AG04450 (cell line): ENCODE data around the gene LEP. TPM values are rescaled to one million over a fixed set of nuclear protein-coding genes. Genes with fewer than 3 reads are reported as not detected.

Experiments used
- CTCF ChIA-PET: fragments of 300-600, 350-600 bp; formaldehyde crosslinking; extraction: SDS; loops from one replicate; lab custom pipeline; 2022; ENCODE audit warnings: antibody characterized with exemption, inconsistent platforms; lab: Charles Lee
- POLR2A ChIA-PET: fragments of 350-600 bp; formaldehyde crosslinking; extraction: SDS; loops from one replicate; lab custom pipeline; 2021; ENCODE audit warnings: antibody characterized with exemption, inconsistent platforms; lab: Yijun Ruan, JAX
- DNase-seq: peaks from one replicate; pipeline ENCODE4 v3.0.0-alpha.2; 2011; ENCODE audit warnings: low read depth, low spot score
- H3K27ac ChIP-seq: one replicate; pipeline ENCODE4 v1.5.1; 2012; ENCODE audit warnings: low read depth, low read length, control low read depth
- H3K27me3 ChIP-seq: one replicate; pipeline ENCODE4 v1.6.0; 2012; ENCODE audit warnings: low read length; ENCODE audit not compliant: control insufficient read depth, insufficient read depth
- H3K4me3 ChIP-seq: 2 replicates; pipeline ENCODE4 v1.5.1; 2011; ENCODE audit warnings: mild to moderate bottlenecking, low read depth, low read length, control low read depth
- H3K9me3 ChIP-seq: 2 replicates; pipeline ENCODE4 v1.5.1; 2012; ENCODE audit warnings: low read length; ENCODE audit not compliant: control insufficient read depth, insufficient read depth
- polyA plus RNA-seq: library from polyadenylated mRNA; depleted of rRNA; stranded (reverse); fragments of >200 nt; gene quantifications from 2 replicates; pipeline ENCODE4 v1.2.3, GENCODE V29; 2011
- TF ChIP-seq, protein P1 (sequence below): IDR thresholded peaks from 2 replicates; pipeline ENCODE4 v1.5.1; 2011; ENCODE audit warnings: low read depth, low read length, control low read depth, inconsistent platforms

The LEP gene
- polyA plus RNA-seq, 1 experiment = not detected

GRCh38 chr7:128202287-128202957 lies 38.7 kb upstream of the LEP start:
- POLR2A ChIA-PET = interaction anchor here (0.7 kb wide), 1 partner anchor 56 kb away, joined by 4 read pairs; no protein-coding TSS in a partner anchor
- no peak for DNase-seq
- TF ChIP-seq, protein P1, sequence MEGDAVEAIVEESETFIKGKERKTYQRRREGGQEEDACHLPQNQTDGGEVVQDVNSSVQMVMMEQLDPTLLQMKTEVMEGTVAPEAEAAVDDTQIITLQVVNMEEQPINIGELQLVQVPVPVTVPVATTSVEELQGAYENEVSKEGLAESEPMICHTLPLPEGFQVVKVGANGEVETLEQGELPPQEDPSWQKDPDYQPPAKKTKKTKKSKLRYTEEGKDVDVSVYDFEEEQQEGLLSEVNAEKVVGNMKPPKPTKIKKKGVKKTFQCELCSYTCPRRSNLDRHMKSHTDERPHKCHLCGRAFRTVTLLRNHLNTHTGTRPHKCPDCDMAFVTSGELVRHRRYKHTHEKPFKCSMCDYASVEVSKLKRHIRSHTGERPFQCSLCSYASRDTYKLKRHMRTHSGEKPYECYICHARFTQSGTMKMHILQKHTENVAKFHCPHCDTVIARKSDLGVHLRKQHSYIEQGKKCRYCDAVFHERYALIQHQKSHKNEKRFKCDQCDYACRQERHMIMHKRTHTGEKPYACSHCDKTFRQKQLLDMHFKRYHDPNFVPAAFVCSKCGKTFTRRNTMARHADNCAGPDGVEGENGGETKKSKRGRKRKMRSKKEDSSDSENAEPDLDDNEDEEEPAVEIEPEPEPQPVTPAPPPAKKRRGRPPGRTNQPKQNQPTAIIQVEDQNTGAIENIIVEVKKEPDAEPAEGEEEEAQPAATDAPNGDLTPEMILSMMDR = no peak
- Histone ChIP-seq H3K9me3 (peaks cover 5% of the 10 kb centered on the region; the same call in 1 of the 2 replicates), H3K27me3 (peaks cover 74% of the 10 kb centered on the region), H3K27ac (no peak overlapping the region), H3K4me3 (no peak overlapping the region)
- CTCF ChIA-PET = interaction anchor here (1.4 kb wide), 1 partner anchor 494 kb away, joined by 3 read pairs; no protein-coding TSS in a partner anchor

GRCh38 chr7:128203047-128203491 lies 38.0 kb upstream of the LEP start:
- CTCF ChIA-PET = interaction anchor here (1.4 kb wide), 1 partner anchor 495 kb away, joined by 3 read pairs; no protein-coding TSS in a partner anchor
- POLR2A ChIA-PET = no interaction called here
- Histone ChIP-seq H3K9me3 (peaks cover 5% of the 10 kb centered on the region; the same call in 1 of the 2 replicates), H3K27me3 (peaks cover 71% of the 10 kb centered on the region), H3K4me3 (no peak overlapping the region), H3K27ac (no peak overlapping the region)
- DNase-seq = no peak
- TF ChIP-seq, protein P1 = no peak

DNA sequence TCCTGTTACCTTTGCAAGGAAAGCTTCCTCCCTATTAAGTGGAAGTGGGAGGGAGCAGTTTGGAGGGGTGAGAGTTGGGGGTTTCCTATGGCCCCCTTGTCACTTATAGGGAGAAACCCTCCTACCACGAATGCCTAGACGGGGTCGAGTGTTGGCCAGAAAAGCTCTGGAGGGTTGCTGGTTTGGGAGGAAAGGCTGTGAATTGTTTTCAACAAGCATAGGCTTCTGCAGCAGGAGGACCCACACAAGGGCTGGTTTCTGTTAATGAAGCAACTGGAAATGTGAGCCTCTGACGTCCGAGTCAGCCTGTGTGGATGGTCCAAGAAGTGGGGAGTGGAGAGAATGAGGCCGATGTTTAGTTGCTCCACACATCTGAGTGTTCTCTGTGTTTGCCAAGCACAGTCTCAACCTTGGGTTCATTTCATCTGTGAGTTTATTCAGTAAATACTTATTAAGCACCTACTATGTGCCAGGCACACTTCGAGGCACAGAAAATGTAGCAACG lies 37.3 kb upstream of the LEP start:
- Histone ChIP-seq H3K9me3 (peaks cover 5% of the 10 kb centered on the region; the same call in 1 of the 2 replicates), H3K27ac (no peak overlapping the region), H3K27me3 (peaks cover 69% of the 10 kb centered on the region), H3K4me3 (no peak overlapping the region)
- TF ChIP-seq, protein P1 = no peak
- ChIA-PET CTCF (no interaction called here), POLR2A (no interaction called here)
- DNase-seq = no peak

GRCh38 chr7:128204455-128204854 lies 36.6 kb upstream of the LEP start:
- TF ChIP-seq, protein P1 = no peak
- no peak overlapping the region for H3K27ac ChIP-seq
- H3K27me3 ChIP-seq = peaks cover 73% of the 10 kb centered on the region
- no peak for DNase-seq
- POLR2A ChIA-PET = no interaction called here
- H3K4me3 ChIP-seq = no peak overlapping the region
- CTCF ChIA-PET = interaction anchor here (1.2 kb wide), 1 partner anchor 495 kb away, joined by 3 read pairs; no protein-coding TSS in a partner anchor
- H3K9me3 ChIP-seq = peaks cover 5% of the 10 kb centered on the region; the same call in 1 of the 2 replicates

DNA sequence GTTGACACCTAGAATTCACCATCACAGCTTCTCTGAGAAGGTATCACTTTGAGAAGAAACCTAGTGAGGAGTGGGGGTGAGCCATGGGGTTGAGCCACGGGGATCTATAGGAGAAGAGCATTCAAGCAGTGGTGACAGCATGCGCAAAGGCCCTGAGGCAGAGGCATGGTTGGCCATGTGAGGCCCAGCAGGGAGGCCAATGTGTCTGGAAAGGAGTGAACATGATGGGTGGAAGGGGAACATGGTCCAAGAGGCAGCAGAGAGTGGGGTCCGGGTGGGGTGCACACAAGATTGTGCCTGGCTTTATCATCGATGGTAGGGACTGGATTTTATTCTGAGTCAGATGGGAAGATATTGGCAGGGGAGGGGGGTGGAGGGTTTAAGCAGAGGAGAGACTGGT lies 36.0 kb upstream of the LEP start:
- TF ChIP-seq, protein P1 = no peak
- H3K27me3 ChIP-seq = peaks cover 71% of the 10 kb centered on the region
- CTCF ChIA-PET = interaction anchor here (1.2 kb wide), 1 partner anchor 496 kb away, joined by 3 read pairs; no protein-coding TSS in a partner anchor
- no peak overlapping the region for H3K4me3 ChIP-seq
- no peak overlapping the region for H3K27ac ChIP-seq
- peaks cover 5% of the 10 kb centered on the region; the same call in 1 of the 2 replicates for H3K9me3 ChIP-seq
- POLR2A ChIA-PET = no interaction called here
- no peak for DNase-seq
